ENCODE results near the gene BRD9. TPM values are rescaled to one million over a fixed set of nuclear protein-coding genes. Genes with fewer than 3 reads are reported as not detected.

Gene BRD9
- total and polyA plus RNA-seq, 9 of the 15 experiments (the other 6 are each of a cell fraction or from before 2014, with no cell fraction given) = 2.4 to 68.7 (median 44.9) TPM

- no TSS peak for BruUV-seq (replicated peaks)
- FAIRE-seq (peak; percentile 93), DNase-seq (ENCODE audit: extremely low read depth in 1 of 4, low spot score in 3 of 4) (no peak), ATAC-seq (peak; percentile 40; the same call in 2 of the 3 replicates)
- Histone ChIP-seq H3K9me3 (replicated peaks; ENCODE audit: control insufficient read depth, insufficient read depth, low read depth, low read length) (no peaks in the 10 kb centered on the region), H3K27ac (ENCODE audit: extremely low read depth, low read depth, low read length) (no peak overlapping the region), H3K36me3 (ENCODE audit: control insufficient read depth, insufficient read depth, low read length) (no peaks in the 10 kb centered on the region), H3K9me1 (ENCODE audit: control insufficient read depth, insufficient read depth, low read length) (no peaks in the 10 kb centered on the region), H3K4me1 (replicated peaks in 1 of 2; ENCODE audit: control insufficient read depth in 2 of 2, insufficient read depth in 2 of 2, low read length in 2 of 2) (peaks cover 0 to 26% of the 10 kb centered on the region in 2 experiments; a peak in 2 of 5 replicates), H3K9ac (ENCODE audit: insufficient read depth in 1 of 2, low read depth in 2 of 2, low read length in 2 of 2) (no peak overlapping the region), H3K27me3 (ENCODE audit: control insufficient read depth in 2 of 2, insufficient read depth in 2 of 2, low read length in 2 of 2) (peaks cover 9 to 22% of the 10 kb centered on the region in 2 experiments; a peak in 4 of 5 replicates), H4K20me1 (replicated peaks; ENCODE audit: control insufficient read depth, insufficient read depth, low read length) (peaks cover 19% of the 10 kb centered on the region), H3K4me3 (no peak overlapping the region), H2AFZ (ENCODE audit: low read depth, low read length) (no peak overlapping the region), H3K4me2 (ENCODE audit: insufficient read depth, low read length) (no peak overlapping the region), H3K79me2 (ENCODE audit: control insufficient read depth, insufficient read depth, low read length) (no peaks in the 10 kb centered on the region)
- ChIA-PET CTCF (ENCODE audit: low intra/inter-chr PET ratio) (no interaction called here), POLR2A (interaction anchor here (0.6 kb wide), 2 partner anchors 92 to 107 kb away, joined by 3 to 4 read pairs; no protein-coding TSS in a partner anchor)
- in situ Hi-C loops (cut with MboI) = no loop called here
- WGBS (ENCODE audit: insufficient coverage, low coverage, missing lambda C conversion rate) = 54% methylated on average over 21 of the region's 21 CpGs
- intact Hi-C loops (cut with micrococcal nuclease) = loop anchor here (10.0 kb wide), 1 partner anchor 181 kb away; no protein-coding TSS in a partner anchor
- TF ChIP-seq RBM14 (IDR thresholded peaks at IDR 0.05; ENCODE audit: borderline replicate concordance, insufficient read depth, low read depth, low read length) (no peak), ZBTB33 (CRISPR knock-in tag; IDR thresholded peaks at IDR 0.05) (no peak), ZKSCAN1 (IDR thresholded peaks at IDR 0.05; ENCODE audit: low read depth, low read length) (no peak), ATF3 (IDR thresholded peaks at IDR 0.05) (no peak), ATF3 (CRISPR knock-in tag; conservative IDR thresholded peaks at IDR 0.05) (no peak), HBP1 (CRISPR knock-in tag; IDR thresholded peaks at IDR 0.05) (0 out of 2 replicates have a peak, but pooled peaks have one; percentile 35), SAFB (IDR thresholded peaks at IDR 0.05; ENCODE audit: borderline replicate concordance, low read depth, low read length) (peak; percentile 4; the same call in 1 of the 2 replicates), PHF21A (IDR thresholded peaks at IDR 0.05; ENCODE audit: borderline replicate concordance, low read depth) (0 out of 2 replicates have a peak, but pooled peaks have one; percentile 18), EZH2 (IDR thresholded peaks at IDR 0.05; ENCODE audit: borderline replicate concordance, low read depth, low read length) (no peak), ZNF75A (CRISPR knock-in tag; IDR thresholded peaks at IDR 0.05) (no peak)
- TF ChIP-seq, protein P1, sequence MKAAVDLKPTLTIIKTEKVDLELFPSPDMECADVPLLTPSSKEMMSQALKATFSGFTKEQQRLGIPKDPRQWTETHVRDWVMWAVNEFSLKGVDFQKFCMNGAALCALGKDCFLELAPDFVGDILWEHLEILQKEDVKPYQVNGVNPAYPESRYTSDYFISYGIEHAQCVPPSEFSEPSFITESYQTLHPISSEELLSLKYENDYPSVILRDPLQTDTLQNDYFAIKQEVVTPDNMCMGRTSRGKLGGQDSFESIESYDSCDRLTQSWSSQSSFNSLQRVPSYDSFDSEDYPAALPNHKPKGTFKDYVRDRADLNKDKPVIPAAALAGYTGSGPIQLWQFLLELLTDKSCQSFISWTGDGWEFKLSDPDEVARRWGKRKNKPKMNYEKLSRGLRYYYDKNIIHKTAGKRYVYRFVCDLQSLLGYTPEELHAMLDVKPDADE (conservative IDR thresholded peaks at IDR 0.05; ENCODE audit: control insufficient read depth, low read depth, low read length) = no peak
- TF ChIP-seq, protein P2, sequence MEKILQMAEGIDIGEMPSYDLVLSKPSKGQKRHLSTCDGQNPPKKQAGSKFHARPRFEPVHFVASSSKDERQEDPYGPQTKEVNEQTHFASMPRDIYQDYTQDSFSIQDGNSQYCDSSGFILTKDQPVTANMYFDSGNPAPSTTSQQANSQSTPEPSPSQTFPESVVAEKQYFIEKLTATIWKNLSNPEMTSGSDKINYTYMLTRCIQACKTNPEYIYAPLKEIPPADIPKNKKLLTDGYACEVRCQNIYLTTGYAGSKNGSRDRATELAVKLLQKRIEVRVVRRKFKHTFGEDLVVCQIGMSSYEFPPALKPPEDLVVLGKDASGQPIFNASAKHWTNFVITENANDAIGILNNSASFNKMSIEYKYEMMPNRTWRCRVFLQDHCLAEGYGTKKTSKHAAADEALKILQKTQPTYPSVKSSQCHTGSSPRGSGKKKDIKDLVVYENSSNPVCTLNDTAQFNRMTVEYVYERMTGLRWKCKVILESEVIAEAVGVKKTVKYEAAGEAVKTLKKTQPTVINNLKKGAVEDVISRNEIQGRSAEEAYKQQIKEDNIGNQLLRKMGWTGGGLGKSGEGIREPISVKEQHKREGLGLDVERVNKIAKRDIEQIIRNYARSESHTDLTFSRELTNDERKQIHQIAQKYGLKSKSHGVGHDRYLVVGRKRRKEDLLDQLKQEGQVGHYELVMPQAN (IDR thresholded peaks at IDR 0.05; ENCODE audit: borderline replicate concordance) = peak; percentile 14; the same call in 1 of the 2 replicates
Observed at GRCh38 chr5:855771-856530, 36.6 kb downstream of the BRD9 start.

Measured in K562 (cell line).